ENCODE data around the gene ANLN. TPM values are rescaled to one million over a fixed set of nuclear protein-coding genes. Genes with fewer than 3 reads are reported as not detected.

The ANLN gene
- total RNA-seq, 2 donors from 2014 or later = 0.78 to 1.6 TPM

DNA sequence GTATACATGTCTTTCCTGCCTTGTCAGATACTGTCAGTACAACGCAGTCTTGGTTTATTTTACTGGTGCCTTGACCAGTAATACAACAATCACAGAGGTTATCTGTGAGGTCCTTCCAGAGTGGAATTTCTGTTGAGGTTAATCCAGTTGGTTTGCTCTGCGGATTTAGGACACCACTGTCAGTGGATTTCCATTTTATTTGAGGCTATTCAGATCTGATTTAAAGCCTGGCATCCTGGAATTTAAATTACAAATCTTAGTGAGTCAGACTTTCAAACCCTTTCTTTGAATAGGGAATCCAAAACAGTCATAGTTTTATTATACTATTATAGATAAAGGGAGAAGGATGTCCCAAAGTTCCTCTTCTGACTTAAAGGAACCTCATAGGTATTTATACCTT, 40.5 kb downstream of the ANLN start:
- no peak for DNase-seq
- H3K9me3 ChIP-seq = no peaks in the 10 kb centered on the region
- no peak for TF ChIP-seq POLR2A (IDR thresholded peaks at IDR 0.05)
- TF ChIP-seq, protein P1, sequence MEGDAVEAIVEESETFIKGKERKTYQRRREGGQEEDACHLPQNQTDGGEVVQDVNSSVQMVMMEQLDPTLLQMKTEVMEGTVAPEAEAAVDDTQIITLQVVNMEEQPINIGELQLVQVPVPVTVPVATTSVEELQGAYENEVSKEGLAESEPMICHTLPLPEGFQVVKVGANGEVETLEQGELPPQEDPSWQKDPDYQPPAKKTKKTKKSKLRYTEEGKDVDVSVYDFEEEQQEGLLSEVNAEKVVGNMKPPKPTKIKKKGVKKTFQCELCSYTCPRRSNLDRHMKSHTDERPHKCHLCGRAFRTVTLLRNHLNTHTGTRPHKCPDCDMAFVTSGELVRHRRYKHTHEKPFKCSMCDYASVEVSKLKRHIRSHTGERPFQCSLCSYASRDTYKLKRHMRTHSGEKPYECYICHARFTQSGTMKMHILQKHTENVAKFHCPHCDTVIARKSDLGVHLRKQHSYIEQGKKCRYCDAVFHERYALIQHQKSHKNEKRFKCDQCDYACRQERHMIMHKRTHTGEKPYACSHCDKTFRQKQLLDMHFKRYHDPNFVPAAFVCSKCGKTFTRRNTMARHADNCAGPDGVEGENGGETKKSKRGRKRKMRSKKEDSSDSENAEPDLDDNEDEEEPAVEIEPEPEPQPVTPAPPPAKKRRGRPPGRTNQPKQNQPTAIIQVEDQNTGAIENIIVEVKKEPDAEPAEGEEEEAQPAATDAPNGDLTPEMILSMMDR (IDR thresholded peaks at IDR 0.05) = no peak
- WGBS, 2 donors = 80 to 81% methylated on average over 2 of the region's 2 CpGs
- intact Hi-C loops (cut with DNase I) = no loop called here
- no peaks in the 10 kb centered on the region for H3K27me3 ChIP-seq
- no peaks in the 10 kb centered on the region for H3K36me3 ChIP-seq (replicated peaks in 1 of 2; ENCODE audit: insufficient read depth in 1 of 2, low read depth in 2 of 2)
- no peaks in the 10 kb centered on the region for H3K4me1 ChIP-seq
- ATAC-seq = no peak
- H3K27ac ChIP-seq = no peak overlapping the region
- H3K4me3 ChIP-seq = no peak overlapping the region

DNA sequence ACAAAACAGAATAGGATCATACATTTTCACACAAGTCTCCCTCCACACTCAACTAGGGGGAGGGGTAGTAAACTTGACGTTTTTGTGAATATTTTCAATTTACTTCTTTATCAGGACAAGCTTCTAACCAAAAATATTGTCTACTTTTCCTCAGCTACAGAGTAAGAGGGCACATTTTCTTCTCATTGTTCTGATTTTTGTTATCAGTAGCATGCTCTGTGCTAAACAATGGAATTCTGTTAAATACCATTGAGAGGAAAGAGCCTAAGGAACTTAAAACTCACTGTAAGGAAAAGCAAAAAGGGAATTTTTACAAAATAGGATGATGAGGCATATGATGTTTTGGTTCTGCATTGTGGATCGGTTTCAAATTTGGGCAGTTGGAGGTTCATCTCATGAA, 41.2 kb downstream of the ANLN start:
- H3K27ac ChIP-seq = no peak overlapping the region
- no peak overlapping the region for H3K4me3 ChIP-seq
- intact Hi-C loops (cut with DNase I) = no loop called here
- H3K4me1 ChIP-seq = no peaks in the 10 kb centered on the region
- H3K27me3 ChIP-seq = no peaks in the 10 kb centered on the region
- no peaks in the 10 kb centered on the region for H3K36me3 ChIP-seq (replicated peaks in 1 of 2; ENCODE audit: insufficient read depth in 1 of 2, low read depth in 2 of 2)
- 73 to 80% methylated on average over 2 of the region's 2 CpGs for WGBS, 2 donors
- ATAC-seq (no peak), DNase-seq (no peak)
- H3K9me3 ChIP-seq = no peaks in the 10 kb centered on the region
- TF ChIP-seq, protein P1 (IDR thresholded peaks at IDR 0.05) = no peak
- no peak for TF ChIP-seq POLR2A (IDR thresholded peaks at IDR 0.05)

DNA sequence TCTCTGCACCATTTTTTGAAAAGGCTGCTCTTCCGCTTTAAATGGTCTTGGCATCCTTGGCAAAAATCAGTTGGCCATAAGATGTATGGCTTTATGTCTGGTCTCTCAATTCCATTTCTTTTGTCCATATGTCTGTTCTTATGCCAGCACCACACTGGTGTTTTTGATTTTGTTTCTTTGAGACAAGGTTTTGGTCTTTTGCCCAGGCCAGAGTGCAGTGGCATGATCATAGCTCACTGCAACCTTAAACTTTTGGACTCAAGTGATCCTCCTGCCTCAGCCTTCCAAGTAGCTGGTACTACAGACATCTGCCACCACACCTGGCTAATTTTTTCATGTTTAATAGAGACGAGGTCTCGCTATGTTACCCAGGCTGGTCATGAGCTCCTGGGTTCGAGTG, 48.5 kb downstream of the ANLN start:
- ATAC-seq (no peak), DNase-seq (no peak)
- no peaks in the 10 kb centered on the region for H3K27me3 ChIP-seq
- intact Hi-C loops (cut with DNase I) = loop anchor here (5.0 kb wide), 1 partner anchor 759 kb away; no protein-coding TSS in a partner anchor
- no peak overlapping the region for H3K27ac ChIP-seq
- no peak overlapping the region for H3K4me3 ChIP-seq
- H3K4me1 ChIP-seq = peaks cover 18% of the 10 kb centered on the region
- no peaks in the 10 kb centered on the region for H3K36me3 ChIP-seq (replicated peaks in 1 of 2; ENCODE audit: insufficient read depth in 1 of 2, low read depth in 2 of 2)
- no peaks in the 10 kb centered on the region for H3K9me3 ChIP-seq
- WGBS, 2 donors = 85 to 93% methylated on average over 4 of the region's 4 CpGs
- TF ChIP-seq, protein P1 (IDR thresholded peaks at IDR 0.05) = no peak
- no peak for TF ChIP-seq POLR2A (IDR thresholded peaks at IDR 0.05)

DNA sequence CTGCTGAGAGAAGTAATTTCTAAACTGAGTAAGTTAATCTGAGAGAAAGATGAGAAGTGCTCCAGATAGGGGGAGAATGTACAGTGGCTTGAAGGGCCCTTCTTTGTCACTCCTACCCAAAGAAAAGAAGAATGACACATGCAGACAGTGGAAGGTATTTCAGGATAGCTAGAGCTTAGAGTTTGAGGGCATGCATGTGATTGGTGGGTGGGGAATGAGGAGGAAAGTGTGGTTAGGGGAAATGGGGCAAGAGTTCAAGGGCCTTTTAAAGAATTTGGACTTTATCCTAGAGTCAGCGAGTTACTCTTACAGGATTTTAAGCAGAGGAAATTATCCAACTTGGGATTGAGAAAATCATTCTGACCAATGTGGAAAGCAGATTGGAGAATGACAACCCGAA, 50.0 kb downstream of the ANLN start:
- Histone ChIP-seq H3K9me3 (no peaks in the 10 kb centered on the region), H3K27me3 (no peaks in the 10 kb centered on the region), H3K4me1 (peaks cover 18% of the 10 kb centered on the region), H3K4me3 (no peak overlapping the region), H3K27ac (no peak overlapping the region), H3K36me3 (replicated peaks in 1 of 2; ENCODE audit: insufficient read depth in 1 of 2, low read depth in 2 of 2) (no peaks in the 10 kb centered on the region)
- no peak for DNase-seq
- 72 to 87% methylated on average over 2 of the region's 2 CpGs for WGBS, 2 donors
- intact Hi-C loops (cut with DNase I) = loop anchor here (5.0 kb wide), 1 partner anchor 758 kb away; no protein-coding TSS in a partner anchor
- TF ChIP-seq, protein P1 (IDR thresholded peaks at IDR 0.05) = no peak
- no peak for TF ChIP-seq POLR2A (IDR thresholded peaks at IDR 0.05)
- ATAC-seq = no peak

DNA sequence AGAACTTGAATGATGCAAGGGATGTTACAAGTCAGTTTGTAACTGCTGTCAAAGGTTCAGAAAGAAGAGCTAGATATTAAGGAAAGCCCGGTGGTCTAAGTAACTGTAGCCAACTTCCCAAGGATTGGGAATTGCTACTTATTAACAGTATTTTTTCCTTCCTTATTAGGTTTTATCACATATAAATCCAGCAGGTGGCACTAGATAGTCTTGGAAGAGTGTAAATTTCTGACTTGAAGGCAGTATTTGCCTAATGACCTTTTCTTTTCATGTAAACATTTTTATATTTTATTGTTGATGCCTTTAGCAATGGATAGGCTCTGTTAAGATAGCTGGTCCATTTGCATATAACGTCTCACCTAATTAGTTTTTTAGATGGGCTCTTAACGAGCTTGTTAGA, 51.2 kb downstream of the ANLN start:
- ATAC-seq (peak; percentile 65), DNase-seq (no peak)
- Histone ChIP-seq H3K27ac (peak overlapping the region in 3 of 4 donors; percentile 25 to 65 (median 37)), H3K4me3 (no peak overlapping the region), H3K36me3 (replicated peaks in 1 of 2; ENCODE audit: insufficient read depth in 1 of 2, low read depth in 2 of 2) (no peaks in the 10 kb centered on the region), H3K9me3 (no peaks in the 10 kb centered on the region), H3K4me1 (peaks cover 18% of the 10 kb centered on the region), H3K27me3 (no peaks in the 10 kb centered on the region)
- WGBS, 2 donors = 13 to 33% methylated on average over 3 of the region's 3 CpGs
- intact Hi-C loops (cut with DNase I) = no loop called here
- TF ChIP-seq, protein P1 (IDR thresholded peaks at IDR 0.05) = peak; percentile 20 to 69 (median 53)
- TF ChIP-seq POLR2A (IDR thresholded peaks at IDR 0.05) = no peak

Measured in body of pancreas (tissue), 4 donors.